DOHH2 (cell line): ENCODE measurements around the gene RNF169.

Experiments
- CTCF ChIP-seq: fragments of 200-600 bp; sonication (generic); IDR thresholded peaks from one replicate; pipeline ENCODE4 v1.5.1; 2014; ENCODE audit warnings: antibody characterized with exemption, mild to moderate bottlenecking, low read depth, low read length; ENCODE audit not compliant: poor library complexity, severe bottlenecking
- EZH2phosphoT487 ChIP-seq: fragments of 200-600 bp; sonication (generic); IDR thresholded peaks from 2 replicates; pipeline ENCODE4 v1.6.1; 2017; ENCODE audit warnings: borderline replicate concordance, mild to moderate bottlenecking, antibody characterized with exemption, low read length, moderate library complexity, mixed read lengths

DNA sequence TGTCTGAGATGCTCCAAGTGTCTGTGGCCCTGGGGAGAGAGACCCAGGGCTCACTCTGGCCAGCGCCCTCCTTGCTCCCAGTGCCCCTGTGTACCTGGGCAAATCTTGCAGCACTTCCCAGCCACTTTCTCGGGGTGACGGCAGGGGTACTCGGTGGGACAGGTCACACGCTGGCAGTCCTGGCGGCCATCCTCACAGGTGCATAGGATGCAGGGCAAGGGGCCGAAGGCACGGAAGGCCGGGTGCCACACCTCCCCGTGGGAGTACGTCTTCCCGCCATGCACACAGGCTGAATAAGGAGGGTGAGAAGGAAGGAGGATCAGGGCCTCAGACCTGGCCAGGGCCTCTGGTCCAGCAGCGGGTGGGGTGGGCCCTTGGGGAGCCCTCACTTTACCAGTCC is 45.4 kb upstream of the RNF169 start:
- TF ChIP-seq CTCF, result no peak
- no peak for TF ChIP-seq EZH2phosphoT487
